GM13976 (cell line): ENCODE measurements around the gene ACKR3.

ENCODE experiments used
- DNase-seq: peaks from one replicate; pipeline ENCODE4 v3.0.0; 2012; ENCODE audit warnings: low spot score
- in situ Hi-C: fragments of 300-500 bp; cut with MboI; formaldehyde crosslinking; loops from one replicate; pipeline ENCODE4 v1.12.0; 2022; ENCODE audit warnings: low sequenced_read_pairs, mixed read lengths, inconsistent platforms; ENCODE audit not compliant: unreplicated experiment
- TF ChIP-seq, protein P1 (sequence below): IDR thresholded peaks from 2 replicates; pipeline ENCODE4 v1.5.1; 2012; ENCODE audit warnings: borderline replicate concordance, mild to moderate bottlenecking; ENCODE audit not compliant: insufficient read depth; ENCODE audit errors: extremely low read depth, missing control alignments, control extremely low read depth

ACKR3 gene

DNA sequence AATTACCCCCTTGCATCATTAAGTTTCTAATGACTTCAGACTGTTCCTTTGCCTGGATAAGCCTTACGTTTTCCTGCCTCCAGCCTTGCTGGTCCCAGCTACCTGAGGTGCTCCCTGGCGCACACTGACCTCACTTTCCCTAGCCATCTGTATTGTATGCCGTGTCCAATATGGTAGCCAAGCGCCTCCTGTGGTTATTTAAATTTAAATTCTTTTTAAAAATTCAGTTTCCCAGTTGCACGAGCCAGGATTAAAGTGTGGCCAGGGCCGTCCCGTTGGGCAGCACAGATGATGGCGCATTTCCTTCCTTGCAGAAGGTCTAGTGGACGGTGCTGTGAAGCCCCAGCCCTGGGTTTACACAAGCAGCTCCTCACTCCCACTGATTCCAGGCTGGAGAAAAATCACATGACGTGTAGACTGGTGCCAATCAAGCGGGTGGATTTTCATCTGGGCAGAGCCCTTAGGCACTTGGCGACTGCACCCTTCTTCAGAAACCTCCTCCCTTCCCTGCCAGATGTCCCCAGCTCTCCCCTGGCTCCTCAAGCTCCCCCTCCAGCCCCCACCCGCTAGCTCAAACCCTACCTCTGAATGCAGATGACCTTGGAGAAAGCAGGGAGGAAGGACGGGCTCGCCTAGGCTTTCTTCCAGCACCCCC, 33.9 kb downstream of the ACKR3 start:
- in situ Hi-C loops: no loop called here
- TF ChIP-seq, protein P1, sequence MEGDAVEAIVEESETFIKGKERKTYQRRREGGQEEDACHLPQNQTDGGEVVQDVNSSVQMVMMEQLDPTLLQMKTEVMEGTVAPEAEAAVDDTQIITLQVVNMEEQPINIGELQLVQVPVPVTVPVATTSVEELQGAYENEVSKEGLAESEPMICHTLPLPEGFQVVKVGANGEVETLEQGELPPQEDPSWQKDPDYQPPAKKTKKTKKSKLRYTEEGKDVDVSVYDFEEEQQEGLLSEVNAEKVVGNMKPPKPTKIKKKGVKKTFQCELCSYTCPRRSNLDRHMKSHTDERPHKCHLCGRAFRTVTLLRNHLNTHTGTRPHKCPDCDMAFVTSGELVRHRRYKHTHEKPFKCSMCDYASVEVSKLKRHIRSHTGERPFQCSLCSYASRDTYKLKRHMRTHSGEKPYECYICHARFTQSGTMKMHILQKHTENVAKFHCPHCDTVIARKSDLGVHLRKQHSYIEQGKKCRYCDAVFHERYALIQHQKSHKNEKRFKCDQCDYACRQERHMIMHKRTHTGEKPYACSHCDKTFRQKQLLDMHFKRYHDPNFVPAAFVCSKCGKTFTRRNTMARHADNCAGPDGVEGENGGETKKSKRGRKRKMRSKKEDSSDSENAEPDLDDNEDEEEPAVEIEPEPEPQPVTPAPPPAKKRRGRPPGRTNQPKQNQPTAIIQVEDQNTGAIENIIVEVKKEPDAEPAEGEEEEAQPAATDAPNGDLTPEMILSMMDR: no peak
- DNase-seq: no peak

DNA sequence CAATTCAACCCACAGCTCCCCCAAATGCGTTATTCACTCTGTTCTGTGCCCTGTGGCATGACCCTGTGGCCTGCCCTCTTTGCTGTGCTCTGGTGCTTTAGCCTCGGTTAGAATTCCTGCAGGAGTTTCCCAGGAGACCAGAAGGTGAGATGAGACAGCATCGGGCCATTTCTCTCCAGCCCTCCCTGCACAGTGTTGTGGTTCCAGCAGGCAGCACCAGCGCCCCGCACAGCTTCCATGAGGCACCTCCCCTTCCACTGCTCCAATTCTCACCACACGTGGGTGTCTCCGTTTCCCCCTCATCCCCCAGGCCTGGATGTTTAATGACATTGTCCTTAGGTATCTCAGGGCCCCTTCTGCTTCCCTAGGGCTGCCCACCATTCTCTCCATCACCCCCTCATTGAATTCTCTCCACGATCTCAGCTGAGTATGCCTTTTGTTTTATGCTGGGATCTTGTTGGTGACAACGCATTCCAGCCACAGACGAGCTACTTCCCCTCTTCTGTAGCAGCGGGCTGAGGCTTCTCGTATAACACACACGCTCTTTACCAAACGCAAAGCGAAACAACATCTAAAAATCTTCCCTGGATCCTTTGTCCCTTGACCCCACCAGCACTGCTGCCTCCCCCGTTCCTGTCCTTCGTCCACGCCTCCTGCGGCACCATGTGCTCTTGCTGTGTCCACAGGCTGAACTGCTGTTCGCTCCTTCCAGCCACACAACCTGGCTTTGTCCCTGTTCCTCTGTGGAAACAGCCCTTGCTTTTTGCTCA, 35.1 kb downstream of the ACKR3 start:
- in situ Hi-C loops: no loop called here
- TF ChIP-seq, protein P1: no peak
- DNase-seq: no peak

DNA sequence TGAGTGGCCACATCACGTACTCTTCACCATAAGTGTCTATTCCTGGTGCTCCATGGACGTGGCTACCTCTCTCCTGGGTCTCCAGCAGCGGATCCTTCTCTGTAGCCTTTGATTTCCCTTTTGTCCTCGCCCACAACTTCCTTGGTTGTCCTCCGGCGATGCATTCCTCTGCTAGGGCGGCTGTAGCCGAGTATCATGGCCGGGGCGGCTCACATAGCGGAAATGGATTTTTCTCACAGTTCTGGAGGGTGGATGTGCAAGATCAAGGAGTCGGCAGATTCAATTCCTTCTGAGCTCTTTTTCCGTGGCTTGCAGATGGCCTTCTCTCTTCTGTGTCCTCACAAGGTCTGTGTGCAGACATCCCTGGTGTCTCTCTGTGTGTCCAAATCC, 35.7 kb downstream of the ACKR3 start:
- in situ Hi-C loops: no loop called here
- TF ChIP-seq, protein P1: no peak
- no peak for DNase-seq

DNA sequence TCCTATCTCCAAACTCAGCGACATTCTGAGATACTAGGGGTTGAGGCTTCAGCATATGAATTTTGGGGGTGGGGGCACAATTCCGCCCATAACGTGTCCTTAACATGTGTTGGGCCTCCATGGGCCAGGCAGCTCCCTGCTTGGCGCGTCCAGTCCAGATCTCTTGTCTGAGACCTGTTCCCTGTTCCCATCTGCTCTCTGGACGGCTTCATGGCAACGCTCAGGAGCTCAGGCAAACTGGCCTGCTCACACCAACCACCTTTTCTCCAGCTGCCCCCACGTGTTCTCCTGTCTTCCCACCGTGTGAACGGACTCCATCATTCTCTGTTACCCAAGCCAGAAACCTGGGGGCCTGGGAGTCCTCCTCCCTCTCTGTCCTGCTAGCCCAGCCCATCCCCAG, 36.4 kb downstream of the ACKR3 start:
- DNase-seq: no peak
- in situ Hi-C loops: no loop called here
- TF ChIP-seq, protein P1: no peak

DNA sequence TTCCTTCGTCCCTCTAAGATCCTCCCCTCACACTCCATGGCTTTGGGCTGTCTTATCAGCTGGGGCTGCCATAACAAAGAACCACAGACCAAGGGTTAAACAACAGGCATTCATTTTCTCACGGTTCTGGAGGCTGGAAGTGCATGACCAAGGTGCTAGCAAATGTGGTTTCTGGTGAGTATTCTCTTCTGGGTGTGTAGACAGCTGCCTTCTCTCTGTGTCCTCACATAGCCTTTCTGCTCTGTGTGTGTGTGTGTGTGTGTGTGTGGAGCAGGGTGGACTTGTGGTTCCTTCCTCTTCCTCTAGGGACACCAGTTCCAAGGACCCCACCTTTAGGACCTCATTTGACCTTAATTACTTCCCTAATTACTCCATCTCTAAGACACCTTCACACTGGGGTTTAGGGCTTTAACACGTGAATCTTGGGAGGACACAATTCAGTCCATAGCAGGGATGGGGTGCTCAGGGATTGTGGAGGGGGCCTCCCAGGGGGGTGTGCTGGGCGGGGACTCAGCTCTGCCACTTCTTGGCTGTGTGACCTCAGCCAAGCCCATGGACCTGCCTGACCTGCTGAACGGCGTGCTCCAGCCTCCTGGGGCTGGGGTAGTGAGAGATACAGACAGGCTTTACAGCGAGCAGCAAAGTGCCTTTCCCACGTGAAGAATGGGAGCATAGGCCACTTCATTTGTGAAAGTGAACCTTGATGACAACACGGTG, 38.0 kb downstream of the ACKR3 start:
- in situ Hi-C loops: no loop called here
- TF ChIP-seq, protein P1: no peak
- DNase-seq: no peak

DNA sequence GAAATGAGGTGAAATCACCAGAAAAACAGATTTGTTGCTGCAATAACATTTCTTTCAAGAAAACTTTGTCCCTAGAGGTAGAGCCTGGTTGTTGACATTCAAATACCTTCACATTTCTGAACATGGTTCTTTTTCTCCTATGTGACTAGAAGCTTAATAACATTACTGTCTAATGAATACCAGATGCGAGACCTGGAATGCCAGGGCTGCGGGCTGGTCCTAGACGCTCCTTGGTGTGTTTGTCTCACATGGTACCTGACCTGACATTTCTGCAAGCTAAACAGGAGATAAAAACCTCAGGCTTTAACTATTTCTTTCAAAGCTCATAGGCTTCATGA, 38.5 kb downstream of the ACKR3 start:
- DNase-seq: no peak
- TF ChIP-seq, protein P1: no peak
- in situ Hi-C loops: no loop called here
